ENCODE results near the gene KLK15.

Gene KLK15

DNA sequence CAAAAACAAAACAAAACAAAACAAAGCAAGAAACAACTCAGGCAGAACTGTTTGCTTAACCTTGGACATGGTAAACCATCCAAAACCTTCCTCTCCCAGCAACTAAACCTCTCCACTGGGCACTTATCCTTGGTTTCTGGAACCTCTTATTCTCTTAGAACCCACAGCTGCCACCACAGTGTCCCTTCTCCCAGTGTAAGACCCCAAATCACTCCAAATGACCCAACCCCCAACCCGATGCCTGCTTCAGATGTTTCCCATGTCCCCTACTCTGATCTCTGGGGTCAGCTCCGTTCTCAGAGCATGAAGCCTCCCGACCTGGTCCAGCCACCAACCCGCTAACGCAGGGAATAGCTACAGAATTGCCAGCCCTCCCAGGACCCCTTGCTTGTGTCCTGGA is 40.8 kb upstream of the KLK15 start:
- TF ChIP-seq, protein P1, sequence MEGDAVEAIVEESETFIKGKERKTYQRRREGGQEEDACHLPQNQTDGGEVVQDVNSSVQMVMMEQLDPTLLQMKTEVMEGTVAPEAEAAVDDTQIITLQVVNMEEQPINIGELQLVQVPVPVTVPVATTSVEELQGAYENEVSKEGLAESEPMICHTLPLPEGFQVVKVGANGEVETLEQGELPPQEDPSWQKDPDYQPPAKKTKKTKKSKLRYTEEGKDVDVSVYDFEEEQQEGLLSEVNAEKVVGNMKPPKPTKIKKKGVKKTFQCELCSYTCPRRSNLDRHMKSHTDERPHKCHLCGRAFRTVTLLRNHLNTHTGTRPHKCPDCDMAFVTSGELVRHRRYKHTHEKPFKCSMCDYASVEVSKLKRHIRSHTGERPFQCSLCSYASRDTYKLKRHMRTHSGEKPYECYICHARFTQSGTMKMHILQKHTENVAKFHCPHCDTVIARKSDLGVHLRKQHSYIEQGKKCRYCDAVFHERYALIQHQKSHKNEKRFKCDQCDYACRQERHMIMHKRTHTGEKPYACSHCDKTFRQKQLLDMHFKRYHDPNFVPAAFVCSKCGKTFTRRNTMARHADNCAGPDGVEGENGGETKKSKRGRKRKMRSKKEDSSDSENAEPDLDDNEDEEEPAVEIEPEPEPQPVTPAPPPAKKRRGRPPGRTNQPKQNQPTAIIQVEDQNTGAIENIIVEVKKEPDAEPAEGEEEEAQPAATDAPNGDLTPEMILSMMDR (IDR thresholded peaks at IDR 0.05; ENCODE audit: extremely low read depth, missing control alignments) = no peak
- no peak for DNase-seq (ENCODE audit: low spot score)

DNA sequence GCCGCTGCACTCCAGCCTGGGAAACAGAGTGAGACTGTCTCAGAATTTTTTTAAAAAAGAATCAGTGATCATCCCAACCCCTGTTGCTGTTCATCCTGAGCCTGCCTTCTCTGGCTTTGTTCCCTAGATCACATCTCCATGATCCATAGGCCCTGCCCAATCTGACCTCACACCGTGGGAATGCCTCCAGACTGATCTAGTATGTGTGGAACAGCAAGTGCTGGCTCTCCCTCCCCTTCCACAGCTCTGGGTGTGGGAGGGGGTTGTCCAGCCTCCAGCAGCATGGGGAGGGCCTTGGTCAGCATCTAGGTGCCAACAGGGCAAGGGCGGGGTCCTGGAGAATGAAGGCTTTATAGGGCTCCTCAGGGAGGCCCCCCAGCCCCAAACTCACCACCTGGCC is 39.7 kb upstream of the KLK15 start, which contains the start of gene KLK2:
TSS of gene KLK2 (plus strand) at position 384 of the 400 bp plus-strand sequence. CDS start 35 bp downstream, outside the sequence.
- TF ChIP-seq, protein P1 (IDR thresholded peaks at IDR 0.05; ENCODE audit: extremely low read depth, missing control alignments) = no peak
- DNase-seq (ENCODE audit: low spot score) = no peak

DNA sequence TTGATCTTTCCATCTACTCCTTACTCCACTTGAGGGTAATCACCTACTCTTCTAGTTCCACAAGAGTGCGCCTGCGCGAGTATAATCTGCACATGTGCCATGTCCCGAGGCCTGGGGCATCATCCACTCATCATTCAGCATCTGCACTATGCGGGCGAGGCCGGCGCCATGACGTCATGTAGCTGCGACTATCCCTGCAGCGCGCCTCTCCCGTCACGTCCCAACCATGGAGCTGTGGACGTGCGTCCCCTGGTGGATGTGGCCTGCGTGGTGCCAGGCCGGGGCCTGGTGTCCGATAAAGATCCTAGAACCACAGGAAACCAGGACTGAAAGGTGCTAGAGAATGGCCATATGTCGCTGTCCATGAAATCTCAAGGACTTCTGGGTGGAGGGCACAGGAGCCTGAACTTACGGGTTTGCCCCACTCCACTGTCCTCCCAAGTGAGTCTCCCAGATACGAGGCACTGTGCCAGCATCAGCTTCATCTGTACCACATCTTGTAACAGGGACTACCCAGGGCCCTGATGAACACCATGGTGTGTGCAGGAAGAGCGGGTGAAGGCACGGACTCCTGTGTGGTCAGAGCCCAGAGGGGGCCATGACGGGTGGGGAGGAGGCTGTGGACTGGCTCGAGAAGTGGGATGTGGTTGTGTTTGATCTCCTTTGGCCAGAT is 37.2 kb upstream of the KLK15 start:
- DNase-seq (ENCODE audit: low spot score) = no peak
- TF ChIP-seq, protein P1 (IDR thresholded peaks at IDR 0.05; ENCODE audit: extremely low read depth, missing control alignments) = no peak

DNA sequence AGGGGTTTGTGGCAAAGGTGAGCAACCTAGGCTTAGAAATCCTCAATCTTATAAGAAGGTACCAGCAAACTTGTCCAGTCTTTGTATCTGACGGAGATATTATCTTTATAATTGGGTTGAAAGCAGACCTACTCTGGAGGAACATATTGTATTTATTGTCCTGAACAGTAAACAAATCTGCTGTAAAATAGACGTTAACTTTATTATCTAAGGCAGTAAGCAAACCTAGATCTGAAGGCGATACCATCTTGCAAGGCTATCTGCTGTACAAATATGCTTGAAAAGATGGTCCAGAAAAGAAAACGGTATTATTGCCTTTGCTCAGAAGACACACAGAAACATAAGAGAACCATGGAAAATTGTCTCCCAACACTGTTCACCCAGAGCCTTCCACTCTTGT is 36.1 kb upstream of the KLK15 start:
- no peak for DNase-seq (ENCODE audit: low spot score)
- TF ChIP-seq, protein P1 (IDR thresholded peaks at IDR 0.05; ENCODE audit: extremely low read depth, missing control alignments) = no peak

DNA sequence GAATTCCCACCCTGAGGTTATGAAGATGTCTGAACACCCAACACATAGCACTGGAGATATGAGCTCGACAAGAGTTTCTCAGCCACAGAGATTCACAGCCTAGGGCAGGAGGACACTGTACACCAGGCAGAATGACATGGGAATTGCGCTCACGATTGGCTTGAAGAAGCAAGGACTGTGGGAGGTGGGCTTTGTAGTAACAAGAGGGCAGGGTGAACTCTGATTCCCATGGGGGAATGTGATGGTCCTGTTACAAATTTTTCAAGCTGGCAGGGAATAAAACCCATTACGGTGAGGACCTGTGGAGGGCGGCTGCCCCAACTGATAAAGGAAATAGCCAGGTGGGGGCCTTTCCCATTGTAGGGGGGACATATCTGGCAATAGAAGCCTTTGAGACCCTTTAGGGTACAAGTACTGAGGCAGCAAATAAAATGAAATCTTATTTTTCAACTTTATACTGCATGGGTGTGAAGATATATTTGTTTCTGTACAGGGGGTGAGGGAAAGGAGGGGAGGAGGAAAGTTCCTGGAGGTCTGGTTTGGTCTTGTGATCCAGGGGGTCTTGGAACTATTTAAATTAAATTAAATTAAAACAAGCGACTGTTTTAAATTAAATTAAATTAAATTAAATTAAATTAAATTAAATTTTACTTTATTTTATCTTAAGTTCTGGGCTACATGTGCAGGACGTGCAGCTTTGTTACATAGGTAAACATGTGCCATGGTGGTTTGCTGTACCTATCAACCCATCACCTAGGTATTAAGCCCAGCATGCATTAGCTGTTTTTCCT is 28.3 kb upstream of the KLK15 start:
- no peak for DNase-seq (ENCODE audit: low spot score)
- TF ChIP-seq, protein P1 (IDR thresholded peaks at IDR 0.05; ENCODE audit: extremely low read depth, missing control alignments) = no peak

DNA sequence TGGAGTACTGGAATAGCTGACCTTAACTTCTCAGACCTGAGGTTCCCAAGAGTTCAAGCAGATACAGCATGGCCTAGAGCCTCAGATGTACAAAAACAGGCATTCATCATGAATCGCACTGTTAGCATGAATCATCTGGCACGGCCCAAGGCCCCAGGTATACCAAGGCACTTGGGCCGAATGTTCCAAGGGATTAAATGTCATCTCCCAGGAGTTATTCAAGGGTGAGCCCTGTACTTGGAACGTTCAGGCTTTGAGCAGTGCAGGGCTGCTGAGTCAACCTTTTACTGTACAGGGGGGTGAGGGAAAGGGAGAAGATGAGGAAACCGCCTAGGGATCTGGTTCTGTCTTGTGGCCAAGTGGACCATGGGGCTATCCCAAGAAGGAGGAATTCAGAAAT is 27.6 kb upstream of the KLK15 start:
- no peak for DNase-seq (ENCODE audit: low spot score)
- TF ChIP-seq, protein P1 (IDR thresholded peaks at IDR 0.05; ENCODE audit: extremely low read depth, missing control alignments) = no peak

DNA sequence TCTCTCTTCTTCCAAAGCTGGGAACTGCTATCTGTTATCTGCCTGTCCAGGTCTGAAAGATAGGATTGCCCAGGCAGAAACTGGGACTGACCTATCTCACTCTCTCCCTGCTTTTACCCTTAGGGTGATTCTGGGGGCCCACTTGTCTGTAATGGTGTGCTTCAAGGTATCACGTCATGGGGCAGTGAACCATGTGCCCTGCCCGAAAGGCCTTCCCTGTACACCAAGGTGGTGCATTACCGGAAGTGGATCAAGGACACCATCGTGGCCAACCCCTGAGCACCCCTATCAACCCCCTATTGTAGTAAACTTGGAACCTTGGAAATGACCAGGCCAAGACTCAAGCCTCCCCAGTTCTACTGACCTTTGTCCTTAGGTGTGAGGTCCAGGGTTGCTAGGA is 26.5 kb upstream of the KLK15 start:
- TF ChIP-seq, protein P1 (IDR thresholded peaks at IDR 0.05; ENCODE audit: extremely low read depth, missing control alignments) = no peak

More for the DNA sequence above, 26.5 kb upstream of the KLK15 start:
- DNase-seq (ENCODE audit: low spot score) = no peak

All from GM20000 (cell line).